HUES48 (cell line): ENCODE measurements around the gene TERB2.
"Not testable (repeated sequence)": the region's sequence is repeated elsewhere in the genome, so short reads cannot be mapped to it uniquely, and the experiment has no call there.

Experiments
- H3K27ac ChIP-seq: one replicate; pipeline ENCODE4 v1.7.0; 2013; ENCODE audit warnings: low read depth, low read length, inconsistent platforms
- H3K27me3 ChIP-seq: 2 replicates; pipeline ENCODE4 v1.6.1; 2013; ENCODE audit warnings: mild to moderate bottlenecking, low read length; ENCODE audit not compliant: control insufficient read depth, insufficient read depth
- H3K36me3 ChIP-seq: 2 replicates; pipeline ENCODE4 v1.6.1; 2013; ENCODE audit warnings: low read length; ENCODE audit not compliant: control insufficient read depth, insufficient read depth
- H3K4me1 ChIP-seq: 2 replicates; pipeline ENCODE4 v1.6.1; 2013; ENCODE audit warnings: mild to moderate bottlenecking, low read length; ENCODE audit not compliant: control insufficient read depth, insufficient read depth
- H3K4me3 ChIP-seq: 2 replicates; pipeline ENCODE4 v1.5.1; 2013; ENCODE audit warnings: mild to moderate bottlenecking, low read depth, low read length
- H3K9ac ChIP-seq: 2 replicates; pipeline ENCODE4 v1.6.1; 2013; ENCODE audit warnings: mild to moderate bottlenecking, low read depth, low read length, moderate library complexity
- H3K9me3 ChIP-seq: 2 replicates; pipeline ENCODE4 v1.6.1; 2013; ENCODE audit warnings: low read length; ENCODE audit not compliant: control insufficient read depth, insufficient read depth

TERB2 gene

DNA sequence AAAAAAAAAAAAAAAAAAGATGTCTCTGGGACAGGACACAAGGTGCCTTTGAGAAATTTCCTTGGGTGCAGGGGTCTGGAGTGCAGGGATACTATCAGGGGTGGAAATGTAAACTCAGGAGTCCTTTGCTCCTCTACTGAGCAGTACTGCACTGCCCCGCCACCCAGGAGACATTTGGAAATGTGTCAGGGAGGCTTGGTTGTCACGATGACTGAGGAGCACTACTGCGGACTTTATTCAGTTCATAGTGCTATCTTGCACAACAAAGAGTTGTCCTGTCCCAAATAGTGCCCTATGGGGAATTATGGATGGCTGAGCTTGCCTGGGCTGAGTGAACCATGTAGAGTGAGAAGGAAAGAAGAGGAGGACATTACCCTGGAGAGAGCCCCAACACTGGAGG is 69.1 kb downstream of the TERB2 start:
- not testable (repeated sequence) for H3K27me3 ChIP-seq, H3K4me3 ChIP-seq, H3K4me1 ChIP-seq, H3K9ac ChIP-seq, H3K27ac ChIP-seq
- Histone ChIP-seq H3K9me3 (0 out of 2 replicates have a peak, but pooled peaks cover 12% of the 10 kb centered on the region), H3K36me3 (peaks cover 28% of the 10 kb centered on the region)

DNA sequence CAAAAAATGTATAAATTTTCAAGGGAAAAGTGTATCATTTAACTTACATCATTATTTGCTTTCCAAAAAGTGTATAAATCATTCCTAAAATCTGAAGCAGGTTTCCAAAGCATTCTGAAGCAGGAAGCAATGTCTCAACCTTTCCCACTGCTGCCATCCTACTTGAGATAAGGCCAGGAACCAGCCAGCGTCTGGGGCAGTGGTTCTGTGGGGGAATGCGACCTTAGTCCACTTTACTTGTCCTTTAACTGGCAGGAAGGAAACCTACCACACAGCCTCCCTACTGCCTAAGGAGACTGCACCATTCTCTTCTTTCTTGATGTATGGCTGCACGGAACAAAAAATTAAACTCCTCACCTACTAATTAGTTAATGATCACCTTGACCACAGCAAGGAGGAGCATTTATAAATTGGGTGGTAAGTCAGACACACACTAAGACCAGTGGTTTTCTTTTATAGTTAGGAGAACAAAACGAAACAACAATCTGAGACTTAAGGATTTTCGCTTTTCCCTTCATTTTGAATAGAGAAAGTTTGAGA is 70.2 kb downstream of the TERB2 start:
- Histone ChIP-seq H3K9me3 (0 out of 2 replicates have a peak, but pooled peaks cover 12% of the 10 kb centered on the region), H3K27me3 (no peaks in the 10 kb centered on the region), H3K4me1 (peaks cover 8% of the 10 kb centered on the region), H3K36me3 (peaks cover 35% of the 10 kb centered on the region), H3K27ac (no peak overlapping the region), H3K9ac (no peak overlapping the region), H3K4me3 (no peak overlapping the region)

DNA sequence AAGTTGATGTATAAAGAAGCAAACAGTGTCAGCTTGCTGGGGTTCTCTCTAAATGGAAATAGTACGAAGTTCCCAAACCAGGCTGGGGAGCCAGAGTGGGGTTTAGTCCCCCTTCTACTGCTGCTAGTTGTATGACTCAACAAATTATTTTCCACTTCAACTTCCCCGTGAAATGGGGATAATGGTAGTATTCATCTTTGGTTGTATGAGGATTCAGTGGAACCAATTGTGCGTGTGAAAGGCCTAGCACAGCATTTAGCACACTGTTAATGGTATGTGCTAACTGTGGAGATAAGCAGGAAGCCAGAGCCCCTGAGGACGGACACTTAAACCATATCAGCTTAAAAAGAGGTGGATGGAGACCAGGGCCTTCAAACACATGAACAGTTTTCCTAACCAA is 70.7 kb downstream of the TERB2 start:
- Histone ChIP-seq H3K27ac (no peak overlapping the region), H3K4me3 (no peak overlapping the region), H3K9ac (no peak overlapping the region), H3K9me3 (0 out of 2 replicates have a peak, but pooled peaks cover 12% of the 10 kb centered on the region), H3K4me1 (peaks cover 8% of the 10 kb centered on the region), H3K27me3 (no peaks in the 10 kb centered on the region), H3K36me3 (peaks cover 35% of the 10 kb centered on the region)
